C4-2B (cell line): ENCODE measurements around the gene SEC63.

Experiments
- CTCF ChIP-seq: fragments of 450-650 bp; conservative IDR thresholded peaks from 2 replicates; pipeline ENCODE4 v1.5.1; 2017; ENCODE audit warnings: mild to moderate bottlenecking
- ZFX ChIP-seq: fragments of 450-650 bp; IDR thresholded peaks from 2 replicates; pipeline ENCODE4 v1.6.1; 2017

- TF ChIP-seq CTCF: no peak
- TF ChIP-seq ZFX: no peak
These were observed 140.2 kb downstream of the SEC63 start for GRCh38 chr6:107817784-107818183.
